SK-N-MC (cell line): ENCODE data around the gene SLC6A9.

Experiments used
- EZH2 ChIP-seq: fragments of 200-600 bp; sonication (generic); IDR thresholded peaks from one replicate; pipeline ENCODE4 v1.6.1; 2017; ENCODE audit warnings: antibody characterized with exemption
- POLR2AphosphoS5 ChIP-seq: IDR thresholded peaks from 2 replicates; pipeline ENCODE4 v1.6.1; 2012; ENCODE audit warnings: mild to moderate bottlenecking, low read depth, low read length, borderline replicate concordance

DNA sequence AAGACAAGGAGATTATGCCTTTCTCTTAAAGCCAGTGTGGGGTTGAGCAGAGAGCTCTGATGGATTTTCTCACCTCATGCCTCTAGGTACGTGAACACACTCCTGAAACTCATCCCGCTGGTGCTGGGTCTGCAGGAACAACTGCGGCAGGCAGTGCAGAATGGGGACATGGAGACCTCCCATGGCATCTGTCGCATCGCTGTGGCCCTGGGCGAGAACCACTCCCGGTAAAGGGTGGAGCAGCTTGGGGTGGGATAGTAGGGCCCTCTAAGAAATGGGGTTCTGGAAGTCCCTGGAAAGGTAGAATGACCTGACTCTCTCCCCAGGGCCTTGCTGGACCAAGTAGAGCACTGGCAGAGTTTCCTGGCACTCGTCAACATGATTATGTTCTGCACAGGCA lies 75.0 kb downstream of the SLC6A9 start:
- TF ChIP-seq POLR2AphosphoS5 (no peak), EZH2 (no peak)
